Uterus (tissue), 4 donors: ENCODE measurements around the gene DOK3. TPM values are rescaled to one million over a fixed set of nuclear protein-coding genes. Genes with fewer than 3 reads are reported as not detected.

Experiments used
- DNase-seq, 2 donors: peaks; one replicate each; pipeline ENCODE4 v3.0.0-alpha.2; 2019 to 2020
- H3K27ac ChIP-seq, 2 donors: fragments of 200-600 bp; sonication (generic); 1 replicate in 1 of 2; 2 replicates in 1 of 2; pipeline ENCODE4 v1.5.1; 2016 to 2018
- H3K27me3 ChIP-seq, 2 donors: fragments of 200-600 bp; sonication (generic); one replicate each; pipeline ENCODE4 v1.5.1; 2018 to 2019; ENCODE audit warnings: control low read depth in 1 of 2
- H3K36me3 ChIP-seq, 2 donors: fragments of 200-600 bp; sonication (generic); one replicate each; pipeline ENCODE4 v1.5.1; 2019; ENCODE audit warnings: control low read depth in 1 of 2
- H3K4me1 ChIP-seq, 2 donors: fragments of 200-600 bp; sonication (generic); one replicate each; pipeline ENCODE4 v1.5.1; 2018 to 2019; ENCODE audit warnings: control low read depth in 1 of 2
- H3K4me3 ChIP-seq, 2 donors: fragments of 200-600 bp; sonication (generic); 1 replicate in 1 of 2; 2 replicates in 1 of 2; pipeline ENCODE4 v1.5.1; 2018 to 2019; ENCODE audit warnings: mild to moderate bottlenecking in 1 of 2
- H3K9me3 ChIP-seq, 2 donors: fragments of 200-600 bp; sonication (generic); one replicate each; pipeline ENCODE4 v1.5.1; 2019; ENCODE audit warnings: control low read depth in 1 of 2
- CTCF ChIP-seq, 4 experiments: fragments of 200-600 bp in 2 of 4; fragments of 450-650 bp in 2 of 4; sonication (generic) in 2 of 4; IDR thresholded peaks; one replicate each; pipeline ENCODE4 v1.5.1; 2016 to 2019; ENCODE audit warnings: antibody characterized with exemption in 4 of 4, mild to moderate bottlenecking in 2 of 4, moderate library complexity in 1 of 4
- POLR2A ChIP-seq, 2 donors: fragments of 450-650 bp; IDR thresholded peaks; one replicate each; pipeline ENCODE4 v1.6.1; 2016; ENCODE audit warnings: antibody characterized with exemption in 2 of 2, mild to moderate bottlenecking in 1 of 2, moderate library complexity in 1 of 2
- intact Hi-C: fragments of 100-400 bp; cut with DNase I; formaldehyde crosslinking; loops from one replicate; pipeline ENCODE4 v1.15.1; 2023; ENCODE audit warnings: low total_unique reads
- total RNA-seq, 4 donors: library from RNA; depleted of rRNA in 3 of 4; stranded (reverse); fragments of >200 nt in 3 of 4; gene quantifications; one replicate each; pipeline versions ENCODE4 v1.1.0 to v1.2.4, GENCODE V29; 2014 to 2023
- donor health status: DM: yes; HTN: yes; CAD: no.

The DOK3 gene
- total RNA-seq, 4 donors from 2014 or later: 3.6 to 20.0 (median 7.1) TPM

- Histone ChIP-seq H3K36me3 (no peaks in the 10 kb centered on the region), H3K4me3 (no peak overlapping the region), H3K27ac (no peak overlapping the region), H3K9me3 (no peaks in the 10 kb centered on the region), H3K27me3 (no peaks in the 10 kb centered on the region), H3K4me1 (peaks cover 0 to 17% of the 10 kb centered on the region in 2 donors)
- intact Hi-C loops: no loop called here
- DNase-seq: no peak
- no peak for TF ChIP-seq POLR2A (IDR thresholded peaks at IDR 0.05)
- TF ChIP-seq CTCF (IDR thresholded peaks at IDR 0.05): no peak
These were observed 50.3 kb downstream of the DOK3 start for GRCh38 chr5:177459357-177459756.

DNA sequence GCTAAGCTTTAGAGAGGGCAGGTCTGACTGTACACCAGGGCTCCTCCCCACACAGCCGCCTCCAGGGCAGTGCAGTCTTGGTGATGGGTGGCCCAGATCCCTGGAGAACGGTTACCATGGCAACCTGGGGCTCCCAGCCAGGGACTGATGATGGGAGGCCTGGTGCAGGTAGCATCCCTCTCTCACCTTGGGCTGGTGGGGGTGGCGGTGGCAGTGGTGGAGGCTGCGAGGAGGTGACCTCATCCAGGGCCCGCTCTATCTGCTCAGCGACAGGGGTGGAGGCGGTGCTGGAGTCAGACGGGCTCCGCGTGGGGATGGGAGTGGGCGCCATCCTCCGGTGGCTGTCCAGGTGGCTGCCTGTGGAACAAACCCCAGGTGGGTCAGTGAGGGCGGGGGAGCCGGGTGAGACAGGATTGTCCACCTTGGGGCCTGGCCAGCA is 50.7 kb downstream of the DOK3 start:
- H3K36me3 ChIP-seq: no peaks in the 10 kb centered on the region
- H3K27me3 ChIP-seq: no peaks in the 10 kb centered on the region
- H3K9me3 ChIP-seq: no peaks in the 10 kb centered on the region
- no peak overlapping the region for H3K4me3 ChIP-seq
- peaks cover 0 to 21% of the 10 kb centered on the region in 2 donors for H3K4me1 ChIP-seq
- intact Hi-C loops: no loop called here
- no peak overlapping the region for H3K27ac ChIP-seq
- TF ChIP-seq CTCF (IDR thresholded peaks at IDR 0.05): no peak
- TF ChIP-seq POLR2A (IDR thresholded peaks at IDR 0.05): no peak
- no peak for DNase-seq

DNA sequence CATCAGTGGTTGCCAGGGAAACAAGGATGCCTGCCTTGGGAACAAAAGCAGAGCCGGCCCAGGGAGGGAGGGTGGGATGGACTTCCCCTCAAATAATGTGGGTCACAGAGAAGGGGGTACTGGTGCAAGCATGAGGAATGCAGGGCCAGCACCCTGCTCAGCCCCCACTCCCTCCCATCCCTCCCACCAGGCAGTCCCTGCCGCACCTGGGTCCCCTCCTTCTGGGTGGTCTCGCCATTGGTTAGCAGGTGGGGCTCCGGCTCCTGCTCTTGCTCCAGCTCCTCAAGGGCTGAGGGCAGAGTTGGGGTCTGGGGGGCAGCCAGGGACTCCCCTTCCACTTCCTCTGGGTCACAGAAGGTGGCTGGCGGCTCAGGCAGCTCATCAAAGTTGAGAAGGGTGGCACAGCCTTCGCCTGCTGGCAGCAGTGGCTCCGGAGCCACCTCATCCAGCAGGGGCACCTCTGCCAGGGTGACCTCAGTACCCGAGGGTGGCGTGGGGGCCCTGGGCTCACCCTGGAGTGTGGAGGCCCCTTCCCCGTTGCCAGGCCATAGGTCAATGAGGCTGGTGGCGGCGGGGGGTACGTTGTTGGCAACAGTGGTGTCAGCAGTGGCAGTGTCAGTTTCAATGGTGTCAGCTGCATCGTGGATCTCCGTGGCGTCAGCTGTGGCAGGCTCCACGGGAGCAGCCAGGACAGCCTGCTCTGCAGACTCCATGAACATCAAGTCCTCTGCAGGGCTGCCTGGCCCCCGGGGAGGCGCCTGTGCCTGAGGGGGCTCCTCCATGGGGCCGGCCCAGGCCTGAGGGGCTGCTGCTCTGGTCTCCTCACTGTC is 51.6 kb downstream of the DOK3 start:
- DNase-seq: no peak
- TF ChIP-seq CTCF (IDR thresholded peaks at IDR 0.05) (no peak), POLR2A (IDR thresholded peaks at IDR 0.05) (no peak)
- no peaks in the 10 kb centered on the region for H3K9me3 ChIP-seq
- peaks cover 0 to 23% of the 10 kb centered on the region in 2 donors for H3K4me1 ChIP-seq
- H3K27me3 ChIP-seq: no peaks in the 10 kb centered on the region
- no peaks in the 10 kb centered on the region for H3K36me3 ChIP-seq
- H3K4me3 ChIP-seq: no peak overlapping the region
- intact Hi-C loops: no loop called here
- peak overlapping the region; percentile 48 to 63 for H3K27ac ChIP-seq

- no peaks in the 10 kb centered on the region for H3K36me3 ChIP-seq
- peaks cover 0 to 23% of the 10 kb centered on the region in 2 donors for H3K4me1 ChIP-seq
- TF ChIP-seq POLR2A (IDR thresholded peaks at IDR 0.05) (no peak), CTCF (IDR thresholded peaks at IDR 0.05) (peak; percentile 35 to 73 (median 64))
- DNase-seq: peak; percentile 84 to 87
- intact Hi-C loops: no loop called here
- no peak overlapping the region for H3K4me3 ChIP-seq
- H3K27ac ChIP-seq: peak overlapping the region; percentile 62 to 63
- no peaks in the 10 kb centered on the region for H3K27me3 ChIP-seq
- H3K9me3 ChIP-seq: no peaks in the 10 kb centered on the region
These were observed 52.4 kb downstream of the DOK3 start for GRCh38 chr5:177456976-177457851.

GRCh38 chr5:177456591-177456964 is 53.0 kb downstream of the DOK3 start:
- Histone ChIP-seq H3K36me3 (no peaks in the 10 kb centered on the region), H3K27ac (peak overlapping the region; percentile 62 to 63), H3K27me3 (no peaks in the 10 kb centered on the region), H3K4me3 (no peak overlapping the region), H3K9me3 (no peaks in the 10 kb centered on the region), H3K4me1 (peaks cover 0 to 23% of the 10 kb centered on the region in 2 donors)
- intact Hi-C loops: no loop called here
- DNase-seq: peak in 1 of 2 donors; percentile 48
- TF ChIP-seq CTCF (IDR thresholded peaks at IDR 0.05) (no peak), POLR2A (IDR thresholded peaks at IDR 0.05) (no peak)
